Kidney capillary endothelial cell (primary cell): ENCODE results near the gene SLC2A4.
"Not testable (repeated sequence)": the region's sequence is repeated elsewhere in the genome, so short reads cannot be mapped to it uniquely, and the experiment has no call there.

Experiments
- DNase-seq: peaks from one replicate; pipeline ENCODE4 v3.0.0-alpha.2; 2018; ENCODE audit warnings: low spot score

The SLC2A4 gene

GRCh38 chr17:7324438-7324779, 42.9 kb downstream of the SLC2A4 start:
- no peak for DNase-seq

- DNase-seq, result no peak
These were observed 43.6 kb downstream of the SLC2A4 start for GRCh38 chr17:7325031-7325528.

GRCh38 chr17:7326186-7326585, 44.7 kb downstream of the SLC2A4 start:
- no peak for DNase-seq

- DNase-seq, result no peak
These were observed 45.5 kb downstream of the SLC2A4 start for GRCh38 chr17:7327056-7327455.

- DNase-seq, result no peak
These were observed 46.0 kb downstream of the SLC2A4 start for GRCh38 chr17:7327501-7327900.

- no peak for DNase-seq
These were observed 46.5 kb downstream of the SLC2A4 start for GRCh38 chr17:7328009-7328408.

- peak; percentile 26 for DNase-seq
These were observed 47.4 kb downstream of the SLC2A4 start, which contains the start of gene NEURL4 for GRCh38 chr17:7328840-7329373. Gene NEURL4 (minus strand): TSS chr17:7329335. CDS start chr17:7329312, 23 bp downstream.

- peak; percentile 96 for DNase-seq
These were observed 48.0 kb downstream of the SLC2A4 start for GRCh38 chr17:7329374-7329996.

GRCh38 chr17:7329997-7330637, 48.6 kb downstream of the SLC2A4 start:
- DNase-seq, result peak; percentile 77

- no peak for DNase-seq
These were observed 49.1 kb downstream of the SLC2A4 start for GRCh38 chr17:7330638-7331015.

- DNase-seq, result no peak
These were observed 50.6 kb downstream of the SLC2A4 start for GRCh38 chr17:7332111-7332510.

- DNase-seq, result not testable (repeated sequence)
These were observed 51.1 kb downstream of the SLC2A4 start for GRCh38 chr17:7332600-7333069.

GRCh38 chr17:7334938-7335538, 53.5 kb downstream of the SLC2A4 start:
- DNase-seq, result no peak

- not testable (repeated sequence) for DNase-seq
These were observed 54.2 kb downstream of the SLC2A4 start for GRCh38 chr17:7335765-7336164.

GRCh38 chr17:7336240-7337175, 55.0 kb downstream of the SLC2A4 start, which contains the start of gene ACAP1:
Gene ACAP1 (plus strand): TSS chr17:7336529. CDS start chr17:7336735, 206 bp downstream.
- DNase-seq, result no peak

- DNase-seq, result not testable (repeated sequence)
These were observed 56.1 kb downstream of the SLC2A4 start for GRCh38 chr17:7337600-7337999.
